KOPT-K1 (cell line): ENCODE data around the gene TIMM22.
"Not testable (repeated sequence)": the region's sequence is repeated elsewhere in the genome, so short reads cannot be mapped to it uniquely, and the experiment has no call there.

Source experiments
- H3K27ac ChIP-seq: fragments of 200-600 bp; sonication (generic); 2 replicates; pipeline ENCODE4 v1.5.1; 2016; ENCODE audit warnings: antibody characterized with exemption, mild to moderate bottlenecking, low read depth, low read length; ENCODE audit not compliant: poor library complexity, severe bottlenecking
- H3K36me3 ChIP-seq: fragments of 200-600 bp; sonication (generic); 2 replicates; pipeline ENCODE4 v1.5.1; 2017; ENCODE audit warnings: antibody characterized with exemption, mild to moderate bottlenecking, low read length, moderate library complexity; ENCODE audit not compliant: insufficient read depth
- H3K9me3 ChIP-seq: fragments of 200-600 bp; sonication (generic); 2 replicates; pipeline ENCODE4 v1.5.1; 2017; ENCODE audit warnings: antibody characterized with exemption, low read length, mild to moderate bottlenecking; ENCODE audit not compliant: insufficient read depth, poor library complexity, severe bottlenecking

The TIMM22 gene

GRCh38 chr17:980406-981291 lies 16.3 kb upstream of the TIMM22 start:
- no peak overlapping the region for H3K27ac ChIP-seq
- no peaks in the 10 kb centered on the region for H3K36me3 ChIP-seq
- no peaks in the 10 kb centered on the region for H3K9me3 ChIP-seq

GRCh38 chr17:981292-981658 lies 15.7 kb upstream of the TIMM22 start:
- Histone ChIP-seq H3K36me3 (no peaks in the 10 kb centered on the region), H3K9me3 (no peaks in the 10 kb centered on the region), H3K27ac (no peak overlapping the region)

DNA sequence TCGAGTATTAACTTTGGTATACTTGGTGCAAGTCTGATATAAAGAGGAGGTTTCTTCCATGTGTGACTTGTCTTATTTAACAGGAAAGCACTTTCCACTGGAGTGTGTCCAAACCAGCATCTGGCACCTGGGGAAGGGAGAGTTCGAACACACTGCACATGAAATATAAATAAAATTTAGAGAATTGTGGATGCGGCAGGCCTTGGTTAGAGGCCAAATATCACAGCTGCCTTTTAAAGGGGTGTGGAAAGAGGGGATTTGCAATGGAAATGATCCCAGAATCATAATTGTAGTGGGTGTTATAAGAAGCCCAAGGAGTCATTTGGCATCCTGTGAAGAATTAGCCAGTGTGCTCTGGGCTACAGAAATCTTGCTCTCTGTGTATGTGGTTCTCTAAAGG lies 13.0 kb upstream of the TIMM22 start:
- Histone ChIP-seq H3K27ac (no peak overlapping the region), H3K9me3 (no peaks in the 10 kb centered on the region), H3K36me3 (no peaks in the 10 kb centered on the region)

- H3K9me3 ChIP-seq: no peaks in the 10 kb centered on the region
- no peaks in the 10 kb centered on the region for H3K36me3 ChIP-seq
- no peak overlapping the region for H3K27ac ChIP-seq
These were observed 10.5 kb upstream of the TIMM22 start for GRCh38 chr17:986322-986929.

DNA sequence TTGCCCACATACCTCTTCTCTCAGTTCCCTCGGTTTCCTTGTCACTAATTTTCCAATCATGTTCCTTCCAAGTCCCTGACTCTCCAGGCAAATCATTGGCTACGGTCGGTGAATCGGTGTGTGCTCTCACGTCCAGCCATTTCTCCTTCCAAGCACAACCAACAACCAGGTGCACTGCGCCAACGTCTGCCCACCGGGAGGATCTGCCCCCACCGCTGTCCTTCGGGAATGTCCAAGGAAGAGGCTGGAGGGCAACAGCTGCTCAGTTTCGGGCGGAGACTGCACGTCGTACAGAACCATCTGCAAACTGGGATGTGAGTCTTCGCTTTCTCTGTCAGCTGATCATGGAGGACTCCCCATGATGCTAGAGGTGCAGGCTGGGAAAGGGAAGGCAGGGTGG lies 9.0 kb upstream of the TIMM22 start:
- peaks cover 9% of the 10 kb centered on the region for H3K9me3 ChIP-seq
- H3K36me3 ChIP-seq: no peaks in the 10 kb centered on the region
- H3K27ac ChIP-seq: no peak overlapping the region

DNA sequence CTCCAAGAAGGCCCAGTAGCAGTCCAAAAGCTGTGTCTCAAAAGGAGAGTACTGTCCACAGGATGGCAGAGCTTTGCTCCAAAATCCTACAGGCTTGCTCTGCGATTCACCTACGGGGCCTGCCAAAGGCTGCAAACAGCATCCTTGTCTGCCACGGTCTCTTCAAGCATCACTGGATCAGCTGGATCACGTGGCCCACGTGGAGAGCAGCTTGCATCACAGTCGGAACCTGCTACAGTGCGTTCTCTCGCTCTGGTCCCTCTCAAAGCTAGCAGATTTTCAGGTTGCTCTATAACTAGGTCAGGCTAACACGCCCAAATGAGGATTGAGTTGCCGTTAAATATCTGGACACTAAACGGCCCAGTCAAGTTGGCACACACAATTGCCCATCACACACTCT lies 8.4 kb upstream of the TIMM22 start:
- H3K36me3 ChIP-seq: no peaks in the 10 kb centered on the region
- peaks cover 15% of the 10 kb centered on the region for H3K9me3 ChIP-seq
- no peak overlapping the region for H3K27ac ChIP-seq

DNA sequence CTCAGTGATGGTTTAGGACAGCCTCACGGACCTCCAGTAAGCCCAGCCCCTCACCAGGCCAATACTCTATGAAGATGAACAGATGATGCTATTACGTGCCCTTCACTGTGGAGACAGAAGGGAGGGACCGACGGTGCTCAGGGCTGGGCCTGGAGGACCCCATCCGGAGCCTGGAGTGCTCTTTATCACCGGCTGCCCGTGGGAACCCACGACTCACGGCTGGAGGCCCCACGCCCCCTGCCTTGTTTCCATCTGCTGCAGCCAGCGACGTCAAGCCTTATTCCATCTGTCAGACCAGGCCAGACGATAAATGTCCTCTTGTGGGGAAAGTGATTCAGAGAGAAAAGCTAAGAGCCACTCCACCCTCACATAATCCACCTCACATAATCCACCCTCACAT lies 4.0 kb upstream of the TIMM22 start:
- H3K36me3 ChIP-seq: no peaks in the 10 kb centered on the region
- H3K27ac ChIP-seq: no peak overlapping the region
- peaks cover 35% of the 10 kb centered on the region for H3K9me3 ChIP-seq

DNA sequence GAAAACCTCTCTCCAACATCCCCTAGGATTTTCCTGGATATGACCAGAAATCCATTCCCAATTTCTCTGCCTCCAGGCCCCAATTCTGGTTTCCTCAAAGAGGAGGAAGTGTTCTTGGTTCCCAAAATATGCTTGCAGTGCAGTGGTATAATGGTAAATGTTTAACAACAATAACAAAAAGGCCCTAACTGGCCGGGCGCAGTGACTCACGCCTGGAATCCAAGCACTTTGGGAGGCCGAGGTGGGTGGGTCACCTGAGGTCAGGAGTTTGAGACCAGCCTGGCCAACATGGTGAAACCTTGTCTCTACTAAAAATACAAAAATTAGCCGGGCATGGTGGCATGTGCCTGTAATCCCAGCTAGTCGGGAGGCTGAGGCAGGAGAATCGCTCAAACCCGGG lies 1.6 kb upstream of the TIMM22 start:
- H3K36me3 ChIP-seq, H3K27ac ChIP-seq: not testable (repeated sequence)
- H3K9me3 ChIP-seq: peaks cover 35% of the 10 kb centered on the region

GRCh38 chr17:998111-998510 lies 1.2 kb downstream of the TIMM22 start:
- Histone ChIP-seq H3K27ac (peak overlapping the region; percentile 96), H3K36me3 (peaks cover 37% of the 10 kb centered on the region), H3K9me3 (peaks cover 24% of the 10 kb centered on the region)

DNA sequence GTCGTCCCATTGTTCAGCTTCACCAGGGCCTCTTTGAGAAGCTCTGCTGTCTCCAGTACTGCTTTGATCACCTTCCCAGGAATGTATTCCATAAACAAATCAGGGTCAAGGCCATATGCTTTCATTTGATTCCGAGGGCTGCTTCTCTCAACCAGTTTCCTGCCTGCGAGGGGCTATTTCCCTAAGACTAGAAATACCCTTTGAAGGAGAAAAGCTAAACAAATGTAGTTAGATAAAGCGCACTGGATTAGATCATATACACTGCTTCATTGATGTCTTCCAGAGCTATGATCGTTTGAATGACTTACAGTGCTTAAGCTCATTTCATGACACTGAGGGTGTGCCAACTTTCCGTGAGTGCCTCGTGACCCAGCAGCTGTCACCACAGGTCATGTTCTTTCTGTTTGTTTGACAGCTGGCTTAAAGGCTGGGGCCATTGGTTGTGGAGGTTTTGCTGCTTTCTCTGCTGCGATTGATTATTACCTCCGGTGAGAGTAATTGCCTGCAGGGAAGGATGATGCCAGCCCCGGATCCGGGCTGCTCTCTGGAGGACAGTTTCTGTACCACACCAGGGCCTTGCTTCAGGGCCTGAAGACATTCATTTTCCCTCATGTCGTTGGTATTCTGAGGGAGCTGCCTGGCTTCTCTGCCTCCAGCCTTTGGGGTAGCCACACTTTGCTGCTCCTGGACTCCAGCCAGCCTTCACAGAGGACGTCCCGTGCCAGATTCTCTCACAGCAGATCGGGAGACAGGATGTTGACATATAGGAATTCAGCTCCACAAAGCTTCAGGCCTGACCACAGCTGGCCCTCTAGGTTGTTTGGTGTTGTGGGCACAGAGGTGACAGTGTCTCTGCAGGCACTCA lies 3.9 kb downstream of the TIMM22 start:
- Histone ChIP-seq H3K36me3 (peaks cover 43% of the 10 kb centered on the region), H3K9me3 (no peaks in the 10 kb centered on the region), H3K27ac (no peak overlapping the region)

DNA sequence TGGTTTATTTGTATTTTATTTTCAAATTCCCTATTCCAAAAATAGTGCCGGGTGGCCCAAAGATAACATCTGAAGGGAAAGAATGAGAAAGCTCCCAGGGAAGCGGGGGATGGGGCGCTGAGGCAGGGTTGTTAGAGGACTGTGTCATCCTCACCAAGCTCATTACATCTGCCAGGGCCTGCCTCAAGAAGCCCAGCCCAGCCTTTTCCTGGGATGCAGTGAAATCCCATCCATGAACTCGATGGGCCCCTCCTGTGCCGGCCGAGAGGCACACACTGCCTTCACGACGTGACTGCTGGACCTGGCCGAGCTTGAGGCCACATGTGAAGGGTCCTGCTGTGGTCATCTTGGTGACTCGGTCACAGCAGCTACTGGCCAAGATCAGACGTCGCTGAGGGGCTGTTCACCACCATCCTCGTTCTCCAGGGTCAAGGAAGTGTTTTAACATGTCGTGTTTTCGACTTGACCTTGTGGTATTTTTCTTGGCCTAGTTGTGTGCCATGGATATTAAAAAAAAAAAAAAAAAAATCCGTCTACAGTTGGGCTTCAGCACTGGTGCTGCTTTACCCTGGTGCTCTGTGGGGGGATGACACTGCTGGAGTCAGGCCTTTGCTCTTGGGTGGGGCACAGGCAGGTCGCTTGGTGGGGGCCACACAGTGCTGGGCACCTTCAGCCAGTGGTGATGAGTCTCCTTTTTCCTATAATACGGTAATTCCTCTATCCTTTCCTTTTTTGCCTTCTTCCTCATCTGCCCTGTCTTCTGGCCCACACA lies 4.9 kb downstream of the TIMM22 start:
- H3K9me3 ChIP-seq: no peaks in the 10 kb centered on the region
- H3K27ac ChIP-seq: no peak overlapping the region
- H3K36me3 ChIP-seq: peaks cover 43% of the 10 kb centered on the region

DNA sequence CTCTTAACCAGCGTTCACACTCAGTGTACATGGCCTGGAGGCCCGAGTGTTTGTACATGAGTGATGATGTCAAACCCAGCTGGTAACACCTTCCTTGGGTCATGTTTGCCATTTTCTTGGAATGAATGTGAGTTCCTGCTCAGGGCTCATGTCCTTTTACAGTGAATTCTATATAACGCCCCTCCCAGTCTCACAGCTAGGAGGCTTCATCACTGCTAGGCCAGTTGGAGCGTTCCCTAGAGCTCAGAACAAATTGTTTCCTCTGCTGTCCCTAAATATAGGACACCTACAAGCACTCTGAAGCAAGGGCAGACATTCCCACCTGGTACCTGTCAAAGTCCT lies 5.5 kb downstream of the TIMM22 start:
- no peaks in the 10 kb centered on the region for H3K9me3 ChIP-seq
- H3K27ac ChIP-seq: no peak overlapping the region
- peaks cover 48% of the 10 kb centered on the region for H3K36me3 ChIP-seq

GRCh38 chr17:1002771-1003555 lies 6.0 kb downstream of the TIMM22 start:
- no peaks in the 10 kb centered on the region for H3K9me3 ChIP-seq
- no peak overlapping the region for H3K27ac ChIP-seq
- H3K36me3 ChIP-seq: peaks cover 54% of the 10 kb centered on the region

- peaks cover 58% of the 10 kb centered on the region for H3K36me3 ChIP-seq
- no peaks in the 10 kb centered on the region for H3K9me3 ChIP-seq
- peak overlapping the region; percentile 70 for H3K27ac ChIP-seq
These were observed 6.7 kb downstream of the TIMM22 start for GRCh38 chr17:1003633-1003971.
